ENCODE results near the gene COCH.
A peak's percentile ranks its signal among the peaks of the same experiment; 100 is the strongest.

The COCH gene

DNA sequence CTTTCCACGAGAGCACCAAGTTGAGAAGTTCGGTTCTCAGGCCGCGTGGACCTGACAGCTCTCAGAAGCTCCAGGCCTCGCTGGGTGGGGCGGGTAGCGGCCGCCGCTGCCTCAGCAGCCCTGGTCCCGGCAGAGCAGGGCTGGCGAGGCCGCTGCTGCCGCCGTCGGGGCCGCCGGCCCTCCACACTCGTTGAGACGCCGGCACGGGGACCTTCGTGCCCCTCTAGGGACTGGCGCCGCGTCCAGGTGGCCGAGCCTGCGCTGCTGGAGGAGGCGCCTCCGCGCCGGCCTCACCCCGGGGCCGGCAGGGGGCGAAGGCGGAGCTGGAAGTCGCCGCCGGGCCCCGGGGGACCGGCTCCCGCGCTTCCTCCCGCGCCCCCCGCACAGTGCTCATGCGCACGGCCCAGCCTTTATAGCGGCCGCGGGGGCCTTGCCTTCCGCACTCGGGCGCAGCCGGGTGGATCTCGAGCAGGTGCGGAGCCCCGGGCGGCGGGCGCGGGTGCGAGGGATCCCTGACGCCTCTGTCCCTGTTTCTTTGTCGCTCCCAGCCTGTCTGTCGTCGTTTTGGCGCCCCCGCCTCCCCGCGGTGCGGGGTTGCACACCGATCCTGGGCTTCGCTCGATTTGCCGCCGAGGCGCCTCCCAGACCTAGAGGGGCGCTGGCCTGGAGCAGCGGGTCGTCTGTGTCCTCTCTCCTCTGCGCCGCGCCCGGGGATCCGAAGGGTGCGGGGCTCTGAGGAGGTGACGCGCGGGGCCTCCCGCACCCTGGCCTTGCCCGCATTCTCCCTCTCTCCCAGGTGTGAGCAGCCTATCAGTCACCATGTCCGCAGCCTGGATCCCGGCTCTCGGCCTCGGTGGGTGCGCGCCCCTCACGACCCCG is at the start of gene COCH:
TSS of gene COCH (plus strand) at position 440 of the 879 bp plus-strand sequence. CDS start at position 820, 380 bp downstream.
- peak; percentile 77 for DNase-seq (ENCODE audit: low spot score)

DNA sequence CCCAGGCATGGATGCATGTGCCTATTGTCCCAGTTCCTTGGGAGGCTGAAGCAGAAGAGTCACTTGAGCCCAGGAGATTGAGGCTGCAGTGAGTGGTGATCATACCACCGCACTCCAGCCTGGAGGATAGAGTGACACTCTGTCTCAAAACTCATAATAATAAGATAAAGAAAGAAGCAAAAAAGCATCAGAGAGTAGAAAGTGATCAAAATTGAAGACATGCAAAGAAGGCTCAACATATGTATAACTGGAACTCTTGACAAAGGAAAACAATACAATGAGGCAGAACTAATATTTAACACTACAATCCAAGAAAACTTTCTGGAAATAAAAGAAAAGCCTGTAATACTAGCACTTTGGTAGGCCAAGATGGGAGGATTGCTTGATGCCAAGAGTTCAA is 48.3 kb upstream of the COCH start:
- no peak for DNase-seq (ENCODE audit: low spot score)

DNA sequence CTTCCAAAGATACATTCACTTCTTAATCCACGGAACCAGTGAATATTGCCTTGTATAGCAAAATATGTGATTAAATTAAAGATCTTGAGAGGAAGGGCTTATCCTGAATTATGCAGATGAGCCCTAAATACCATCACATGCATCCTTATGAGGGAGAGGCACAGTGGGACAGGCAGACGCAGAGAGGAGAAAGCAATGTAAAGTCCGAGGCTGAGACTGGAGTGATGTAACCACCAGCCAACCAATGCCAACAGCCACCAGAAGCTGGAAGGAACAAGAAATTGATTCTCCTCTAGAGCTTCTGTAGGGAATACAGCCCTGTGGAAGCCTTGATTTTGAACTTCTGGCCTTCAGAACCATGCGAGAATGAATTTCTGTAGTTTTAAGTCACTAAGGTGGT is 44.5 kb upstream of the COCH start:
- no peak for DNase-seq (ENCODE audit: low spot score)

- no peak for DNase-seq (ENCODE audit: low spot score)
These were observed 40.0 kb upstream of the COCH start for GRCh38 chr14:30834353-30834752.

DNA sequence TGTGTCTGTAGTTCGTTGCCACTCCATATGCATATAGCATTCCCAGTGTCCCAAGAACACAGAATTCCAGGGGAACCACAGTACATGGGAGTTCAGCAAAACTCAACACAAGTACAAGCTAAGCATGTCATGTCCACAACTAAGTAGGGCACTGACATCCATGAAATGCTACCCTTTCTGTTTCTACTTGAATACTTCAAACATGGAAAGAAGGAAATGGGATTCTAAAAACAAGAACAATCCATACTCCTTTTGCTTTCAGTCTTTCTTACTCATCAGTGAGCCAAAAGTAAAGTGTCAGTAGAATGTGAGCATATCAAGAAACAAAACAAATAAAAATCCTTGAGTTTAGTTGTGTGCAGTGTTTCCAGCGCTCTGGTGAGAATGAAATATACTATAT is 36.0 kb upstream of the COCH start:
- DNase-seq (ENCODE audit: low spot score): no peak

DNA sequence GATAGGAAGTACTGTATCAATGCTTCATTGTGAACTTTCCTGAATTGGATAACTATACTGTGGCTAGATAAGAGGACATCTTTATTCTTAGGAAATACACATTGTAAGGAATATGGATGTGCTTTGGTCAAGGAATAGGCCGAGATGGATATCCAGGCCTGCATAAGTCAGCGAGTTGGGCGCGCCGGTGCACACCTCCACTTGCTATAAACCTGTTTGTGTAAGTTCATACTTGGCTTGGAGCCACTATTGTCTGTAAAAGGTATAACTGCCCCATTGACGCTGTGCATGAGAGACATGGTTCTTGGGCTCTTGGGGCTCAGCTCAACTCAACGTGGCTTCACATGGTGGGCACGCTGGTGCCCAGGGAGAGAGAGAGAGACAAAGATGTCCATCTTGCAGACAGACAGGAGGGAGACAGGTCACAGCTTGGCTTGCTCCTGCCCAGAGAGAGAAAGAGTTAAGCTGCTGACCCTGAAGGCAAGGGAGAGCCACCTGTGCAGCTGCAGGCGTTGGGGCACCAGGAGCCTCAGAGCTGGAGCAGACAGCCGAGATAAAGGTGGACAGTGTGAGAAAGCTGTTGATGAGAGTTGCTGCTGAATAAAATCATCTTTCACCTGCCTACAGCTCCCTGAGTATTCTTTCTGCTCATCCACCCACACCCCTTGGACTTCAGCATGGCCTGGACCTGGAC is 34.1 kb upstream of the COCH start:
- DNase-seq (ENCODE audit: low spot score): no peak

DNA sequence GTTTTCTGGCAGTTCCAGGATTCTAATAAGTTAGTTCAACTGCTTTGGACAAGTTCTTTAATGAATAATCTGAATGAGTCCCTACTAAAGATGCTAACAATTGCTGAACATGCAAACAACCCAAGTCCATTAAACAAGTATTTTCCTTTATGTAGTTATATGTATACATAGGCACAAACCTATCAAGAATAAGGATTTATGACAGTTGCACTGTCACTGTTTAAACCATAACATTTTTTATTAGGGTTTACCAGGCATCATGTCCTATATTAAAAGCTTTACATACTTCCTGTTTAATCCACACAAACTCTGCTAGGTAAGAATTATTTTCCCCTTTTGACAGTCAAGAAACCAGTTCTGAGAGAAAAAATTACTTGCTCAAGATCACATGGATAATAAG is 31.9 kb upstream of the COCH start:
- no peak for DNase-seq (ENCODE audit: low spot score)

DNA sequence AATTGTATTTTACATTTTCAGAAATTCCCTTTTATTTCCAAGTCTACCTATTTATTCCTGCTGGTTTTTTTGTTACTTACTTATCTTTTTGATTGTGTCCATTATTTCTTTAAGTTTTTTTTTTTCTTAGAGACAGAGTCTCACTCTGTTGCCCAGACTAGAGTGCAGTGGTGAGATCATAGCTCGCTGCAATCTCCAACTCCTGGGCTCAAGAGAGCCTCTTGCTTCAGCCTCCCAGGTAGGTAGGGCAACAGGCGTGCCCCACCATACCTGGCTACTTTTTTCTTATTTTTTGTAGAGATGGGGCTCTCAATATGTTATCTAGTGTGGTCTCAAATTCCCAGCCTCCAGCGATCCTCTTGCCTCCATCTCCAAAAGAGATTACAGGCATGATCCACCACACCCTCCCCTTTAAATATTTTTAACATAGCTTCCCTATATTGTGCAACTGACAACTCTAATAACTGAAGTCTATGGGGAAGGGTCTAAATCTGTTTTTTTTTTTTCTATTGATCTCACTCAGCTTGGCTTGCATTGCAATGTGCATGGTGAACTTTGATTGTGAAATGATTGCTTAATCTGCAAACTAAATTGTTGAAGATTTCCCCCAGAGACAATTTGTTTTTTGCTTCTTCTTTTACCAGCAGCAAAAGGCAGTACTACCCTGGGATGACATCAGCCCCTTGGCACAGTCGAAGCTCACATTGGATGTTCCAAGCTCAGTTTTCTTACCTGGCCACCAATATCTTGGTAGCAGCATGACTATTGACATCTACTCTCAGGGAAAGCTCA is 25.7 kb upstream of the COCH start:
- DNase-seq (ENCODE audit: low spot score): no peak

GRCh38 chr14:30849354-30849753 is 25.0 kb upstream of the COCH start:
- no peak for DNase-seq (ENCODE audit: low spot score)

GRCh38 chr14:30849983-30850382 is 24.4 kb upstream of the COCH start:
- no peak for DNase-seq (ENCODE audit: low spot score)

DNA sequence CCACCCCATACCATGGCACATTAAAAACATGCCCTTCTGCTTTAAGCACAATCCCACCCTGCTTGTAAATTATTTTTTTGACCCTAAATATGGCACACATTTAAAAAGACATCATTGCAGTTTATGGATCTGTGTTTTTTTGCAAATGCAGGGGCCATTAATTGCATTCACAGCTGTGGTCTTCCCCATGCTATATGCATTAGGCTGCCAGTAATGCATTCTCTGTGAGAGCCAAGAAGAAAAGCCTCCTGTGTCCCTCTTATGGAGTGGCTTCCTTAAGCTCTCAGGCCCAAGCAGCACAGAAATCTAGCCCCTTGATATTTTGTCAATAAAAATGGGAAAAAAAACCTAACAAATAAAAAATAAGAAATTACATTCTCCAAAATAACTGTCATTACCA is 20.4 kb upstream of the COCH start:
- no peak for DNase-seq (ENCODE audit: low spot score)

GRCh38 chr14:30854492-30854891 is 19.9 kb upstream of the COCH start:
- no peak for DNase-seq (ENCODE audit: low spot score)

DNA sequence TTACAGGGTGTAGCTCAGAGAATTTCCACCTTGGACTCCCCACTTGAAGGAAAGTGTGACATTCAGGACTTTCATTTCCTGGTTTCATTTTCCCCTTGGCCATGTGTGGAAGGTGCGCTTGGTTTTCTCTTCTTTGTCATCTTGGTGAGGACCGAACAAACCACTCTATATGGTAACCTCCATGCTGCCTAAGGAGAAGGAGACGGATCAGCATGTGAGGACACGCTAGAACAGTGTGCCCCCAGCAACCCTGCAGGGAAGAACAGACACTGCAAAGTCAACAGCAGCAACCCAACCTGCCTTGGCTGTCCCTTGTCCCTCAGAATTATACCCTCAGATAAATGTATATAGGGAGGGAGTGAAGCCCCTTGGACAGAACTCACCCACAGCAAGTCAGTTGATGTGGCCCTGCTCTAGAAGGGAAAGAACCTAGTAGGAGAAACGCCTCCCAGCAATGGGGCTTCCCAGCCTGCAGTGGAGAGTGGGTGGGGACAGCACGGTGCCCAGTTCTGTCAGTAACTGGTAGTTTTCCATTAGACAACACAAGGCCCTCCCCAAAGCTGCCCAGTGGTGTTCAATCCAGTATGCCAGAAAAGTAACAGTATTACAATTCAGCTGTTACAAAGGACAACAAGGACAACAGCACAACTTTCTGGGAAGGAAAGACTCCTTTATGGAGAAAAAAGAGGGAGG is 18.9 kb upstream of the COCH start:
- no peak for DNase-seq (ENCODE audit: low spot score)

DNA sequence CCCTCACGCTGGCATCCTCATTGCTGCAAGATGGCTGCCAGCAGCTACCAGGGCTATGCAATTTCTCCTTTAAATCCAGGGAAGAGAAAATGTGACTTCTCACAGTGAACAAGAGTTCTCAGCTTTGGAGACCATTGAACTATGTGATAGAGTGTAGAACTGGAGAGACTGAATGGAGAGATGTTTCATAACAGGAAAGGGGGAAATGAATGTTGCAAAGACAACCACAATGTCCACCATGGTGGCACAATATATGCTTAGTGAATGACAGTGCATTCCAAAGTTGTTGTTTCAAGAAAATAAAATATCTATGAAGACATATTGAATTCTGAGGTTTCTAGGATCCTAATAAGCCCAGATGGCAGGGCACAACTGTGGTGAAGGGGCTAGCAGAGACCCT is 13.2 kb upstream of the COCH start:
- no peak for DNase-seq (ENCODE audit: low spot score)

DNA sequence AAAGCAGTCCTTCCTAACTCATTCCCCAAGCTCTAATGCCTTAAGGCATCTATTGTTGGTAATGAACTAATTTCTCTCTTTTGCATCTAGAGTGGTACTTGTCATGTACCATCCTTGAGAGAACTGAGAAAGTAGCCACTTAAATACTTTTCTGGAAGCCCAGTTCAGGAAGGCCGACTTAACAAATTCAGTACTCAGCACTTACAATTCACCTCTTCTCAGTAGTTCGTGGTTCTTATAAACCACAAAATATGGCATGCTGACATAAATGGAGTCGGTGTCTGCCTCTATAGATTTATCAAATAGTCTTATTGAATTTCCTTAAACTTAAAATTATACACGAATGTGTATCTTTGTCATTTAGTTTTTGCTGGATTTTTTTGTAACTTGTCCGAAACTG is 9.4 kb upstream of the COCH start:
- no peak for DNase-seq (ENCODE audit: low spot score)

GRCh38 chr14:30868736-30869135 is 5.6 kb upstream of the COCH start:
- no peak for DNase-seq (ENCODE audit: low spot score)

- no peak for DNase-seq (ENCODE audit: low spot score)
These were observed 4.7 kb upstream of the COCH start for GRCh38 chr14:30869551-30870155.

GRCh38 chr14:30872602-30873001 is 1.8 kb upstream of the COCH start:
- no peak for DNase-seq (ENCODE audit: low spot score)

DNA sequence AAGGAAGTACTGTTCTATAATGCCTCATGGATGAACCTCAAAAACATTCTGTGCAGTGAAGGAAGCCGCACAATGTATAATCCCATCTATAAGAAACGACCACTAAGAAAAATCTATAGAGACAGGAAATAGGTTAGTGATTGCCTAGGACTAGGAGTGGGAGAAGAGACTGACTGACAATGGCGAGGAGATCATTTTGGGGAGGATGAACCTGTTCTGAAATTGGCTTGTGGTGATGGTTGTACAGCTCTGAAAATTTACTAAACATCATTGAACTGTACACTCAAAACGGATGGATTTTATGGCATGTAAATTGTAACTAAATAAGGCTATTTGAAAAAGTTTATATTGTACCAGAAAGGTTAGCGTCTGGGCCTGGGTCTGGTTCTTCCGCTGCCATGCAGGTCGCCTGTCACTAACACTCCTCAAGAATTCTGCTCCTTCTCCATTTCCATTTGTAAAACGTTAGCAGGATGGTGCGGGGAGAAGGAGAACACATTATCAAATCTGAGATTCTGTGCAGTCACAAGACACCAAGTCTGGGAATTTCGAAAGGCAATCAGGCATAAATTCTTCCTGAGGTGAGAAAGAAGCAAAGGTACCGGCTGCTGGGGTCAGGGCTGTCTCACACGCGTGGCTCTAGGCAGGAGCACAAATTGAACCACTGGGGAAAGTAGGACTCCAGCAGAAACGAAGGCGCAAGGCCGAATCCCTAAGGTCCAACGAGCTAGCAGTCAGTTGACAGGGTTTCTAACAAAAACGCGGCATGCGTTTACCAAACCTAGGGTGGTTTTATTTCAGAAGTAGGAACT is 845 bp upstream of the COCH start:
- no peak for DNase-seq (ENCODE audit: low spot score)

GRCh38 chr14:30874999-30875787 is 834 bp downstream of the COCH start:
- peak; percentile 59 for DNase-seq (ENCODE audit: low spot score)

All from ecto neural progenitor cell (in vitro differentiated cells).